Smooth muscle cell (in vitro differentiated cells): ENCODE data around the gene REC114. TPM values are rescaled to one million over a fixed set of nuclear protein-coding genes. Genes with fewer than 3 reads are reported as not detected.

Source experiments
- DNase-seq: peaks from one replicate; lab custom pipeline; 2025; ENCODE audit not compliant: unreplicated experiment; lab: John Stamatoyannopoulos, UW
- H2AFZ ChIP-seq: fragments of 200-600 bp; sonication (generic); 2 replicates; pipeline ENCODE4 v1.6.0; 2016; ENCODE audit warnings: antibody characterized with exemption, low read depth, mild to moderate bottlenecking
- H3F3A ChIP-seq: fragments of 200-600 bp; sonication (generic); 2 replicates; pipeline ENCODE4 v1.6.0; 2017; ENCODE audit warnings: antibody characterized with exemption, low read depth
- H3K27ac ChIP-seq: fragments of 200-600 bp; sonication (generic); 2 replicates; pipeline ENCODE4 v1.5.1; 2016; ENCODE audit warnings: low read depth, mild to moderate bottlenecking
- H3K27me3 ChIP-seq: fragments of 200-600 bp; sonication (generic); 2 replicates; pipeline ENCODE4 v1.6.1; 2016; ENCODE audit warnings: low read depth, mild to moderate bottlenecking
- H3K36me3 ChIP-seq: fragments of 200-600 bp; sonication (generic); 2 replicates; pipeline ENCODE4 v1.5.1; 2016; ENCODE audit warnings: low read depth
- H3K4me1 ChIP-seq: fragments of 200-600 bp; sonication (generic); 2 replicates; pipeline ENCODE4 v1.5.1; 2016; ENCODE audit warnings: low read depth
- H3K4me2 ChIP-seq: fragments of 200-600 bp; sonication (generic); 2 replicates; pipeline ENCODE4 v1.6.0; 2016; ENCODE audit warnings: mild to moderate bottlenecking
- H3K4me3 ChIP-seq: fragments of 200-600 bp; sonication (generic); 2 replicates; pipeline ENCODE4 v1.5.1; 2016; ENCODE audit warnings: mild to moderate bottlenecking
- H3K79me2 ChIP-seq: fragments of 200-600 bp; sonication (generic); 2 replicates; pipeline ENCODE4 v1.6.0; 2016; ENCODE audit warnings: low read depth, mild to moderate bottlenecking
- H3K9ac ChIP-seq: fragments of 200-600 bp; sonication (generic); 2 replicates; pipeline ENCODE4 v1.6.0; 2016; ENCODE audit warnings: low read depth
- H3K9me3 ChIP-seq: fragments of 200-600 bp; sonication (generic); replicated peaks from 2 replicates; pipeline ENCODE4 v1.5.1; 2016; ENCODE audit warnings: low read depth
- H4K20me1 ChIP-seq: fragments of 200-600 bp; sonication (generic); 2 replicates; pipeline ENCODE4 v1.6.0; 2016; ENCODE audit warnings: low read depth
- WGBS: methylation state at CpG from one replicate; pipeline ENCODE4 v1.1.7; 2016; ENCODE audit warnings: low lambda C conversion rate; 5-methylcytosine and 5-hydroxymethylcytosine counted together
- polyA plus RNA-seq: library from polyadenylated mRNA; unstranded; fragments of >200 nt; fragmentation: Nextera tagmentation; extraction: Ambion mirVana; gene quantifications from 2 replicates; pipeline ENCODE4 v1.2.1, GENCODE V29; 2016
- total RNA-seq: library from RNA; depleted of rRNA; stranded (reverse); fragments of >200 nt; gene quantifications from 2 replicates; pipeline ENCODE4 v1.2.3, GENCODE V29; 2014
- TF ChIP-seq, protein P1 (sequence below): fragments of 200-600 bp; sonication (generic); IDR thresholded peaks from 2 replicates; pipeline ENCODE4 v1.5.1; 2017; ENCODE audit warnings: borderline replicate concordance, mild to moderate bottlenecking, antibody characterized with exemption; ENCODE audit not compliant: insufficient read depth, poor library complexity, severe bottlenecking

REC114 gene
- total and polyA plus RNA-seq, 2 experiments from 2014 or later, result not detected

DNA sequence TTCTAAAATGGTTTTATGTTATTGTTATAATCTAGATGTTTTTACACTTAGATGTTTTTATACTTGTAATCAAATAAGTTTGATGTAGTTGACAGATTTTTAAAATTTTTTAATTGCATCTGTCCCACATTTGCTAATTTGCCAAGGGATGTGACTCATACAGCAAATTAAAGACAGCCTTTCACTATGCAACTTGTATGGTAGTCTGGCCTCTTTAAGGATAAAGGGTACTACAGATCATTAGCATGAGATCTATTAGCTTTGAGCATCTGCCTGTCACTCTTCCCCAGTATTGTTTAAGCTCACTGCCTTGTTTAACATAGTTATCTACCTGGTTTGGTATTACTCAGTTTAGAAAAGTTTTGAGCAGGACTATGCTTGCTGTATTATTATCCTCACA, 107.2 kb downstream of the REC114 start:
- Histone ChIP-seq H3K79me2 (no peaks in the 10 kb centered on the region), H3K4me3 (no peak overlapping the region), H4K20me1 (no peaks in the 10 kb centered on the region), H3K9ac (no peak overlapping the region), H3K4me2 (no peak overlapping the region), H3K9me3 (no peaks in the 10 kb centered on the region), H3K27me3 (no peaks in the 10 kb centered on the region), H3K36me3 (no peaks in the 10 kb centered on the region), H3F3A (no peaks in the 10 kb centered on the region), H3K27ac (no peak overlapping the region), H3K4me1 (no peaks in the 10 kb centered on the region), H2AFZ (no peak overlapping the region)
- no peak for DNase-seq
- TF ChIP-seq, protein P1, sequence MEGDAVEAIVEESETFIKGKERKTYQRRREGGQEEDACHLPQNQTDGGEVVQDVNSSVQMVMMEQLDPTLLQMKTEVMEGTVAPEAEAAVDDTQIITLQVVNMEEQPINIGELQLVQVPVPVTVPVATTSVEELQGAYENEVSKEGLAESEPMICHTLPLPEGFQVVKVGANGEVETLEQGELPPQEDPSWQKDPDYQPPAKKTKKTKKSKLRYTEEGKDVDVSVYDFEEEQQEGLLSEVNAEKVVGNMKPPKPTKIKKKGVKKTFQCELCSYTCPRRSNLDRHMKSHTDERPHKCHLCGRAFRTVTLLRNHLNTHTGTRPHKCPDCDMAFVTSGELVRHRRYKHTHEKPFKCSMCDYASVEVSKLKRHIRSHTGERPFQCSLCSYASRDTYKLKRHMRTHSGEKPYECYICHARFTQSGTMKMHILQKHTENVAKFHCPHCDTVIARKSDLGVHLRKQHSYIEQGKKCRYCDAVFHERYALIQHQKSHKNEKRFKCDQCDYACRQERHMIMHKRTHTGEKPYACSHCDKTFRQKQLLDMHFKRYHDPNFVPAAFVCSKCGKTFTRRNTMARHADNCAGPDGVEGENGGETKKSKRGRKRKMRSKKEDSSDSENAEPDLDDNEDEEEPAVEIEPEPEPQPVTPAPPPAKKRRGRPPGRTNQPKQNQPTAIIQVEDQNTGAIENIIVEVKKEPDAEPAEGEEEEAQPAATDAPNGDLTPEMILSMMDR, result no peak

DNA sequence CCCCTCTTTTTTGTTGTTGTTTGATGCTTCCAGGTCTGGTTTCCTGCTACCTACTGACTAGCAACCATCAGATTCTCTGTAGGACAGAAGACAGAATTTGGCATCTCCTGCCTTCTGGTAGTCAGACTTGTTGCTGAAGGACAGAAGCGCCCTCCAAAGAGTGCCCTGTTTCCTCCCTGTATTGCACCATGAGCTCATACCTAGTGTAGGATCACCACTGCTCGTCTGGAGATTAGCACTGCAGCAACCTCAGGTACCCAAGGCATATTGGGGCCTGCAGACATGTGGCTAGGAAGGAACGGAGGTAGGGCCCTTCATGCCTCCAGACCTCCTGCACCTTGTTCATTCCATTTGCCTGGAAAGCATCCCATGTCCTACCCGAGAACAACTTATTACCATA, 112.1 kb downstream of the REC114 start:
- WGBS, result 89% methylated on average over 4 of the region's 4 CpGs
- Histone ChIP-seq H3K27me3 (no peaks in the 10 kb centered on the region), H3K79me2 (no peaks in the 10 kb centered on the region), H3K27ac (no peak overlapping the region), H3K9ac (no peak overlapping the region), H2AFZ (no peak overlapping the region), H3K9me3 (no peaks in the 10 kb centered on the region), H3K36me3 (peaks cover 18% of the 10 kb centered on the region), H3K4me3 (no peak overlapping the region), H4K20me1 (peaks cover 21% of the 10 kb centered on the region), H3K4me2 (no peak overlapping the region), H3K4me1 (no peaks in the 10 kb centered on the region), H3F3A (no peaks in the 10 kb centered on the region)
- TF ChIP-seq, protein P1, result no peak
- no peak for DNase-seq

DNA sequence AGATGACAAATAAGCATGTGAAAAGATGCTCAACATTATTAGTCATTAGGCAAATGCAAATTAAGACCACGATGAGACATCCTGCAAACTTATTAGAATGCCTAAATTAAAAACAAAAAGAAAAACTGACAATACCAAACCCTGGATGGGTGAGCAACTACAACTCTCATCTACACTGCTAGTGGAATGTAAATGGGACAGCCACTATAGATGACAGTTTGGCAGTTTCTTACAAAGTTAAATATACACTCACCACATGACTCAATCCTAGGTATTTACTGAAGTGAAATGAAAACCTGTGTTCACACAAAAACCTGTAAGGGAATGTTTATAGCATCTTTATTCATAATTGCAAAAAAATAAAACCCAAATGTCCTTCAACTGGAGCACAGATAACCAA, 115.6 kb downstream of the REC114 start:
- Histone ChIP-seq H3K9ac (no peak overlapping the region), H3K4me2 (no peak overlapping the region), H3K27me3 (no peaks in the 10 kb centered on the region), H3K79me2 (no peaks in the 10 kb centered on the region), H3K9me3 (no peaks in the 10 kb centered on the region), H3K4me3 (no peak overlapping the region), H3K36me3 (peaks cover 31% of the 10 kb centered on the region), H3F3A (peaks cover 3% of the 10 kb centered on the region), H4K20me1 (peaks cover 37% of the 10 kb centered on the region), H3K27ac (no peak overlapping the region), H3K4me1 (no peaks in the 10 kb centered on the region), H2AFZ (no peak overlapping the region)
- 100% methylated on average over 1 of the region's 1 CpG for WGBS
- DNase-seq, result no peak
- TF ChIP-seq, protein P1, result no peak

DNA sequence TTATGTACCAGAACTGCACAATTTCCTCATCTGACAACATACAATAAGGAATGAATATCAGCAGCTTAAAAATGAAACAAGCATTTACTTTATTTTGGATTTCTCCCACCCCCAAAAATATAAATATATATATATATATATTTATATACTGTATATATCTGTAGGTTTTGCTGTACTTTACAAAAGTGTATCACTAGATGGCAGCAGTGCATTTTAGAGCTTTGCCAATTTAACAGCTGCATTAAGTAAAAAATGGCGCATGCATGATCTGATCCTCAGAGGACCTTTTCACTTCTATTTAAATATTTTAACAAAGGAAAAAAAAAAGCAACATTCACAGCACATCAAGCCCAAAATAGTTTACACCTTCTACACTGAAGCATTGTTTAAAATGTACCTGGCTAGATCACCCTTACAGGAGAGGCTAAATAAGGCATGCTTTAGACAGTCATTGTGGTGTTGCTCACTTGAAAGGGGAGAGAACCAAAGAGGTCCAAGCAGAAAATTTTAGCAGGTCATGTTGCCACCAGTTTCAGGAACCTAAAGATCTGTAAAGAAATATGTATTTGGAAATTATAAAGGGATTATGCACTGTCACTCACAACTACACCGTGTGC, 117.6 kb downstream of the REC114 start:
- peaks cover 31% of the 10 kb centered on the region for H3K36me3 ChIP-seq
- no peaks in the 10 kb centered on the region for H3K9me3 ChIP-seq
- WGBS, result 76% methylated on average over 2 of the region's 2 CpGs
- H3K4me2 ChIP-seq, result no peak overlapping the region
- no peaks in the 10 kb centered on the region for H3K4me1 ChIP-seq
- H3K4me3 ChIP-seq, result no peak overlapping the region
- H4K20me1 ChIP-seq, result peaks cover 57% of the 10 kb centered on the region
- no peaks in the 10 kb centered on the region for H3K27me3 ChIP-seq
- no peak for DNase-seq
- H2AFZ ChIP-seq, result no peak overlapping the region
- H3K9ac ChIP-seq, result no peak overlapping the region
- H3F3A ChIP-seq, result peaks cover 14% of the 10 kb centered on the region
- H3K79me2 ChIP-seq, result no peaks in the 10 kb centered on the region
- TF ChIP-seq, protein P1, result peak; percentile 65
- H3K27ac ChIP-seq, result no peak overlapping the region
